ENCODE results near the gene CDC20B.
A peak's percentile ranks its signal among the peaks of the same experiment; 100 is the strongest.

Gene CDC20B, protein sequence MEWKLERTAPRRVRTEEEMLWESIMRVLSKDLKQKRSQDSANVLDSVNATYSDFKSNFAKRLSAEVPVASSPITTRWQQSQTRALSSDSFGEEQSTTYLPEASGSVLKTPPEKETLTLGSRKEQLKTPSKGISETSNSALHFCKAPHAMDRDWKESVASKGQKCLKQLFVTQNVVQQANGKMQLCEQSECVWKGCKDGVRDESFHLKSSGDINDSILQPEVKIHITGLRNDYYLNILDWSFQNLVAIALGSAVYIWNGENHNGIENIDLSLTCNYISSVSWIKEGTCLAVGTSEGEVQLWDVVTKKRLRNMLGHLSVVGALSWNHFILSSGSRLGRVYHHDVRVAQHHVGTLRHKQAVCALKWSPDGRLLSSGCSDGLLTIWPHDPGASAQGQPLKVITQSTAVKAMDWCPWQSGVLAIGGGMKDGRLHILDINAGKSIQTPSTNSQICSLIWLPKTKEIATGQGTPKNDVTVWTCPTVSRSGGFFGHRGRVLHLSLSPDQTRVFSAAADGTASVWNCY

DNA sequence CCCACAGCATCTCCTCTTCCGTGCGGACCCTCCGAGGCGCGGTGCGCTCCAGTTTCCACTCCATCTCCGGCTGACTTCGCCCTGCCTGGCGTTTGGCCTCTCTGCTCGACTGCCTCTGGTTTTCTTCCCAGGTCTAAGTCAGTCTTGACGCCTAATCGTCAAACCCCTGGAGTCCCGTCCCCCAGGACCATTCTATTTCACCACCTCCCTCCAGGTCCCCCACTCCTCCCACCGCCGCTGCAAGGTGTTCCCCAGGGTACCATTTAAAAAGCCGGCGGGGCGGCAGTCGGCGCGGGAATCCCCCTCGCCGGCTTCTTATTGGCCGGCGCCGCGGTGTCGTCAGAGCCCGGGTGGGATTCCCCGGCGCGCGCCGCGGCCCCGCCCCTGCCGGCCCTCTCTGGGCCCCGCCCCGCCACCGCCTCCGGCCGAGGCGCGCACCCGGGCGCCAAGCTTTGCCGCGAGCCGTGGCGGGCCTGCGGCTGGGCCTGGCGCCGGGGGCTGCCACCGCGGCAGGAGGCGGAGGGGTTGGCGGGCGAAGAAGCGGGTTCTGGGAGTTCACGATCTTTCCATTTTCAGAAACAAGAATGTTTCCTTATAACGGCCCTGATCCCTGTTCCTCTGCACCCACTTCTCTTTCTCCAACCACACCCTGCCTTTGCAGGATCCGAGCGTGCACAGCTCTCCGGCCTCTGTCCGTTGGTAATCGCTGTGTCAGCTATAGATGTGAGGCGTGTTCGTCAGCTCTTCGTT, at the start of gene CDC20B:
CDC20B (minus strand) TSS at position 241 of the 750 bp plus-strand sequence; CDS start at position 64, 177 bp downstream.
- TF ChIP-seq POLR2A (IDR thresholded peaks at IDR 0.05; ENCODE audit: low read length) (no peak), GATA1 (IDR thresholded peaks at IDR 0.05; ENCODE audit: low read depth, low read length) (no peak)
- DNase-seq: peak; percentile 78 to 83

DNA sequence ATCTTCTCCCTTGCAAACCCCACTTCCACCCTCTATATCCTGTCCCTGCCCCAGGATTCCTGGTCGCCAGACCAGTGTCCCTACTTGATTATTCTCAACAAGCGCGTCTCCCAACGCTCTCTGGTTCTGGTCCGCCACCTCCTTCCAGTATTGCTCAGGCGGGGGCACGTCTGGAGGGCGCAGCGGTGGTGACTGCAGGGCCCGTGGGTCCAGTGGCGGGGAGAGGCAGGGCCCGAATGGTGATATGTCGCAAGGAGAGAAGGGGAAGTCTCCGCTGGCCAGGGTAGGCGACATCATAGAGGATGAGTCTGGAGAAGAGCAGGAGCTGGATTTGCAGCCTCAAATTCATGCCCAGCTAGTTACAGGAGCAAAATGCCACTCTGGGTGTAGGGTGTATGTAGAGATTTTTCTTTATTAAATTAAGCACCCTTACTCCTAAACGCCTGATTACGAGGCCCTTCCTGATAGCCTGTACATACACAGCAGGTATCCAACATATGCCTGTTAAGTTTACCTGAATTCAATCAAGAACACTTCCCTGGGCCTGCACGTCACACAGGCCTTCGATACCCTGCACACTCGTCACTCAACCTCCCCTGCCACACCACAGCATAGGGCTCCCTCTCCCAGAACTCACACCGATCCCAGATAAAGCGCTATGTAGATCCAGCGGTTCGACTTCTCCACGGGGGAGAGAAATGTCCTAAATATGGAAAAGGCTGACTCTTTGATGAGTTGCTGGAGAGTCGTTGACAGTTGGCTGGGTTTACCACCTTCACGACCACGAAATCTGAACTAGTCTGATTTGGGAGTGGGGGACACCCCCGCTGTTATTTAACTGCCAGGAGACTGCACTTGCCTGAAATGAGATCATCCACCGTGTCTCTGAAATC, 49.4 kb upstream of the CDC20B start:
- no peak for DNase-seq
- TF ChIP-seq GATA1 (IDR thresholded peaks at IDR 0.05; ENCODE audit: low read depth, low read length) (no peak), POLR2A (IDR thresholded peaks at IDR 0.05; ENCODE audit: low read length) (no peak)

DNA sequence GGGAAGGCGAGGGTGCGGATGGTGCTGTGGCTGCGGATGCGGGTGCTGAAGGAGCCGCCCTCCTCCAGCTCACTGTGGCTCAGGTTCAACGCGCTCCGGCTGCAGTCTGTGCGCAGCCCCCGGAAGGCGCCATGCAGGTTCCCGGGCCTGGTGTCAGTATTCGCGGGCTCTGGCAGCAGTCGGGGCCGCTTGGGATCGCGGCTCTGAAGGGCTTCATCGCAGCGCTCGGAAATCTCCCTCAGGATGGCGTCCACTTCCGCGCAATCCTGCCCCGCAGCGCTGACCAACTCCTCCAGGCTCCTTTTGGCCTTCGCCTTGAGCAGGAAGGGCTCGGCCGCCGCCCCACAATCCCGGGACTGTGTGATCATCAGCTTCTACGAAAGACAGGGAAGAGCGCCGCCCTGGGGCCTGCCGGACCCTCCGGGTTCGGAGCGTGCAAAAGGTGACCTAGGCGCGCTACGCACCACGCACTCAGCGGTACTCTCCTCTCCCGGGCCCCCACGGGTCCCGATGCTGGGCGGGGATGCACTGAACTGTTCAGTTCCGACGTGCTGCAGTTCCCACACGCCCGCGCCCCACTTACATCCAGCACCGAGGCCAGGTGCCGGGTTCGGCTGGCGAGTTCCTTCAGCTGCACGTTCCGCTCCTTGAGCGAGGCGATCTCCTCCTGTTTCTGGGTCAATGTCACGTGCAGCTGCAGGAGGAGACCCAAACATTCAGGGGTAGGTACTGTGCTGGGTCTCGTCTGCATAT, 47.6 kb upstream of the CDC20B start:
- no peak for DNase-seq
- TF ChIP-seq GATA1 (IDR thresholded peaks at IDR 0.05; ENCODE audit: low read depth, low read length): no peak
- TF ChIP-seq POLR2A (IDR thresholded peaks at IDR 0.05; ENCODE audit: low read length): no peak

DNA sequence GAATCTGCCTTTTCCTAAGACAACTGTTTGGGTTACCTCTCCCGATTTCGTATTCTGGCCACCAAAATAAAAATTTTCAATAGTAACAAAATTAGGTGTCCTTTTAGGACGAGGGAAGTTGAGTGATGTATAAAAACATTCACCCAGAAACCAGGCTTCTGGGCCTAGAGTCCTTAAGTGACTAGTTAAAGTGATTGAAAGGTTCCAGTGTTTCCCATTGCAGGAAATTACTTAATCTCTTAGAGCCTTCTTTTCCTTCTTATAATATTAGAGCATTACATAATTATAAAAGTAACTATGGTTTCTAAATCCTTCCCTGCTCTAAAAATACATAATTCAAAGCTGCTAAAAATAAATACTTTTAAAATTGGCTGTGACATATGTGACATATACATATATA, 46.8 kb upstream of the CDC20B start:
- DNase-seq: no peak
- TF ChIP-seq GATA1 (IDR thresholded peaks at IDR 0.05; ENCODE audit: low read depth, low read length): no peak

DNA sequence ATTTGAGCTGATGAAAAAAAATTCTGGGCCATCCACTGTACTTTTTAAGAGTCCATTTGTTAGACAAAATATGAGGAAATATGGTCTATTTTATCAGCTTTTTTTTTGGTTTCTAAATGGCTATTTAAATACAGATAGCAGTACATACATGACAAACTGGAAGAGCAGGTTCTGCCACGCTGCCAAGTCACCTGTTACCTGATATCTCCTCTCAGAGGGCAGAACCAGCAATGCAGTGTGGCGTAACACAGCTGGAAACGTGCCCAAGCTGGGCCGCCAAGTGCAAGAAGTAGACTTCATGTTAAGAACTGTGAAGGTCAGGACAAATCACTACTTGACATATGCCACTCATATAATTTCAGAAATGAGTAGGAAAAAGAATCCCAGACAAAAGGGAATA, 46.0 kb upstream of the CDC20B start:
- no peak for DNase-seq
- TF ChIP-seq GATA1 (IDR thresholded peaks at IDR 0.05; ENCODE audit: low read depth, low read length) (no peak), POLR2A (IDR thresholded peaks at IDR 0.05; ENCODE audit: low read length) (no peak)

DNA sequence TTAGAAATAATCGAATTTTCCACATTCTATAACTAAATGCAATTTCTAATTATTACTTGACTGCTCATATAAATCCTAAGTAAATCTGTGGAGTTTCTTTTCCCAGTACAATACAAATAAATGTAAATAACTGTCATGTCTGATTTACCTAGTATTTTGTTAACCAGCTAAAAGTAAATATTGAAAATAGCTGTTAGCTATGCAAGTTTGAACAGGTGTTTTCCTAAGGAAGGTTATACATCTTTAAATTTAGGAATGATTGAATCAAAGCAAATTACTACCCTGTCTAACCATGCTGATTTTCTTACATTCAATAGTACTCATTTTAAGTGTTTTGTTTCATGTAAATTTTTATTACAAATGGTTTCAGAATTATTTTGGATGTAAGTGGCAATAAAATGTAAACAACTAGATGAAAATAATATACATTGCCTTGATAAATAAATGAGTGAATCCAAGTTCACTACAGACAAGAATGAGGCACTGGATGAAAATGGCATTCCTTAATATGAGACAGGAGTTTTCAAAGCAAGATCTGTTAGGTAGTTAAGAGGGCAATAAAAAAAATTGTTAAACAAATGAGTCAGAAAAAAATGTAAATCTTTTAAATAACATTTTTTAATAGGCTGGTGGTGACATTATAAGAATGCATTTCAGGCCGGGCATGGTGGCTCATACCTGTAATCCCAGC, 38.4 kb upstream of the CDC20B start:
- TF ChIP-seq POLR2A (IDR thresholded peaks at IDR 0.05; ENCODE audit: low read length) (no peak), GATA1 (IDR thresholded peaks at IDR 0.05; ENCODE audit: low read depth, low read length) (no peak)
- DNase-seq: no peak

DNA sequence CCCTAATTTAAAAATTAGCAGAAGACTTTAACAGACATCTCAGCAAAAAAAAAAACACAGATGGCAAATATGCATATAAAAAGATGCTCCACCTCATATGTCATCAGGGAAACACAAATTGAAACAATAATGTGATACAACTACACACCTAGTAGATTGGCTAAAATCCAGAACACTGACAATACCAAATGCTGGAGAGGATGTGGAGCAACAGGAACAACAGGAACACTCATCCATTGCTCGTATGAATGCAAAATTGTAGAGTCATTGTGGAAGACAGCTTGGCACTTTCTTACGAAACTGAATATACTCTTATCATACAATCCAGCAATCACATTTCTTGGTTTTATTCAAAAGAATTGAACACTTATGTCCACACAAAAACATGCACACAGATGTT, 32.0 kb upstream of the CDC20B start:
- no peak for DNase-seq
- no peak for TF ChIP-seq GATA1 (IDR thresholded peaks at IDR 0.05; ENCODE audit: low read depth, low read length)
- TF ChIP-seq POLR2A (IDR thresholded peaks at IDR 0.05; ENCODE audit: low read length): no peak

DNA sequence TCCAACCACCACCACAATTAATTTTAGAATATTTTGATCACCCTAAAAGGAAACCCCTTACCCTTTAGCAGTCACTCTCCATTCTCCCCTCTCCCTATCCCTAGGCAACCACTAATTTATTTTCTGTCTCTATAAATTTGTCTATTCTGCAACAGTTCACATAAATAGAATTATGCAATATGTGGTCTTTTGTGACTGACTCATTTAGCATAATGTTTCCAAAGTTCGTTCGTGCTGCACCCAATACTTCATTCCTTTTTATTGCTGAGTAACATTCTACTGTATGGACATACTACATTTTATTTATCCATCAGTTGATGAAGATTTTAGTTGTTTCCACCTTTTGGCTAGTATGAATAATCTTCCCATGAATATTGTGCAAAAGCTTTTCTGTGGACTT, 18.2 kb upstream of the CDC20B start:
- TF ChIP-seq GATA1 (IDR thresholded peaks at IDR 0.05; ENCODE audit: low read depth, low read length): no peak
- DNase-seq: no peak

DNA sequence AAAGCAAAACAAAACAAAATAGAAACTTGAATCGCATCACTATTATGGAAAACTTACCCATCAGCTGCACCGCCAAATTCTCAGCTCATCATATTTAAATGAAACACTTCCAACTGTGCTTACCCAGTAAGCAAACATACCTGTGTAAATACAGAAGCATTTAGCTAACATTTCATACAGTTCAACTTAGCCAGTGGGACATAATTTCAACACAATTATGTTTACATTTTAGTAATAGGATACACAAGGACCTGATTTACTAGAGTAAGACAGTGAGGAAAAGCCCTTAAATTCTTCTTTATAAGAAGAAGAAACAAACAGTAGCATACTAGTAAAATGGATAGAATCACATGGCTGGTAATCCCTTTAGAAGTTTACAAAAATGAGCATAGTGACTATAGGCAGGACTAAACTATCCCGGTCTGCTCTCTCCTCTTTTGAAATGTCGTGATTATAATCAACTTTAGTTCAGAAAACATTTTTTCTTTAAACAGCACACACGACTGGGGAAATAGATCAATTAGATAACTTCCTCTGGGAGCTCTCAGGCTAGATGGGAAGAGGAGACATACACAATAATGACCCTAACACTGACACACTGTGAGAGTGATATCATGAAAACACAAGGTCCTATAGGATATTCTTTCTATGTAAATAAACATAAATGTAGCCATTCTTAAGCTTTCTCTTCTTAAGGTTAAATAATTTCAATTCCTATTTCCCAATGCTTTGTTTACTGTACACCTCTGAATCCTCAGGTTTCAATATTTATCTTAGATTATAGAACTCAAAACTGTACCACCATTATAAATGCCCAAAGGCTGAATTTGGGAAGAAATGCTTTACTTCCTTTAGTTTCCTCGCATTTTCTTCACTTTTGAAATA, 15.9 kb upstream of the CDC20B start:
- TF ChIP-seq POLR2A (IDR thresholded peaks at IDR 0.05; ENCODE audit: low read length): no peak
- no peak for TF ChIP-seq GATA1 (IDR thresholded peaks at IDR 0.05; ENCODE audit: low read depth, low read length)
- DNase-seq: no peak

DNA sequence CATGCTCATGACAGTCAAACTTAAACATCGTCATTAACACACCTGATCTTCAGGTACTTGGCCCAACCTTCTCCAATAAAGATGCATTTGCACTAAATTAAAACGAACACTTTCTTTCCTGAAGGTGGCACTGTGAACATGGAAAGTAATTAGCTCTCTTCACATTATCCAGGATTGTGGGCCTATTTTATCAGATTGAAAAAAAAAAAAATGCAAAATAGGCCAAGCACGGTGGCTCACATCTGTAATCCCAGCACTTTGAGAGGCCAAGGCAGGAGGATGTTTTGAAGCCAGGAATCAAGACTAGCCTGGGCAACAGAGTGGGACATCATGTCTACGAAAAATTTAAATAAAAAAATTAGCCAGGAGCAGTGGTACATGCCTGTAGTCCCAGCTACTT, 14.4 kb upstream of the CDC20B start:
- DNase-seq: peak; percentile 6 to 12
- no peak for TF ChIP-seq POLR2A (IDR thresholded peaks at IDR 0.05; ENCODE audit: low read length)
- no peak for TF ChIP-seq GATA1 (IDR thresholded peaks at IDR 0.05; ENCODE audit: low read depth, low read length)

DNA sequence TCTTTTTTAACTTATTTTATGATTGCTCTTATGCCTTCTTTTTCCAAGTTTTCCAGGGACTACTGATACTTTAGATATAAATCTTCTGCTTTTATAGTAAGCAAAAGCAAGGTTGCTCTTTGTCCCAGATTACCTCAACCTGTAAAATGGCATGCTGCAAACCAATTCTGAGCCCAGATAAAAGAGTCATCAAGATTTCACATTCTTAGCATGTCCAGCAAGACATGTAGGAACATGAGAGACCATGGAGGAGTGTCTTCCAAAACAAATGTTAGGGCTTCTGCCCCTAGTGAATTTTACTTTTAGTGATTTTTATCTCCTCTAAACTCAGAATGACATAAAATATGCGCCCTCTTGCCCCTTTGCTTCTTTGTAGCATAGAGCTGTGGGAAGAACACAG, 7.0 kb upstream of the CDC20B start:
- TF ChIP-seq POLR2A (IDR thresholded peaks at IDR 0.05; ENCODE audit: low read length) (no peak), GATA1 (IDR thresholded peaks at IDR 0.05; ENCODE audit: low read depth, low read length) (no peak)
- DNase-seq: no peak

DNA sequence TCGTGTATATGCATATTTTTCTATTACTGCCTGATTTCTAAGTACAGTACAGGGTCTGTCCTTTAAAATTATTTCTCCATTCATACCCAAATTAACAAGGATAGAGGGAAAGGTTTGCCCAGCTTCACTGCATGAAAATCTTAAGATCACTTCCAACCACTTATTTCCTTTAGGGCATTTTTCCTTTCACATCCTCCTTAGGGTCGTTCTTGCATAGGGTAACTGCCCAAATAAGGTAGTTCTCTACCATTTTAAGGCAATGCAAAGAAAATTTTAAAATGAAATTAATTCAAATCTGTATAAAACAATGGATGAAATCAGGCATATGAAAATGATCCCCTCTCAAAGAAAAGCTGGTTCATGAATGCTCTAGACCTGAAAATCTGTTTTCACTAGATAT, 4.1 kb upstream of the CDC20B start:
- TF ChIP-seq GATA1 (IDR thresholded peaks at IDR 0.05; ENCODE audit: low read depth, low read length): no peak
- no peak for TF ChIP-seq POLR2A (IDR thresholded peaks at IDR 0.05; ENCODE audit: low read length)

More for the DNA sequence above, 4.1 kb upstream of the CDC20B start:
- DNase-seq: no peak
